Pancreas (tissue), 10 donors: ENCODE data around the gene PDZD2. TPM values are rescaled to one million over a fixed set of nuclear protein-coding genes. Genes with fewer than 3 reads are reported as not detected.

ENCODE experiments used
- ATAC-seq, 4 donors: fragments of 200-7000 bp; cut with Tn5 transposase; one replicate each; pipeline versions ENCODE4 v1.8.0 to v1.9.1; 2020; ENCODE audit warnings: mild to moderate bottlenecking in 4 of 4, moderate library complexity in 4 of 4
- DNase-seq, 6 donors: peaks; one replicate each; pipeline ENCODE4 v3.0.0-alpha.2; 2020
- FAIRE-seq: peaks from 2 replicates; lab custom pipeline; 2012; peaks lifted over from hg19 to GRCh38; lab: Jason Lieb, UNC
- H3K27ac ChIP-seq, 4 donors: fragments of 200-600 bp; sonication (generic); 1 replicate in 3 of 4; 2 replicates in 1 of 4; pipeline versions ENCODE4 v1.5.0 to v1.8.0; 2020
- H3K27me3 ChIP-seq, 4 donors: fragments of 200-600 bp; one replicate each; pipeline ENCODE4 v1.8.0; 2021
- H3K36me3 ChIP-seq, 3 donors: fragments of 200-600 bp; sonication (generic) in 1 of 3; one replicate each; pipeline versions ENCODE4 v1.5.0 to v1.8.0; 2020 to 2021
- H3K4me1 ChIP-seq, 3 donors: fragments of 200-600 bp; one replicate each; pipeline ENCODE4 v1.8.0; 2021
- H3K4me3 ChIP-seq, 4 donors: fragments of 200-600 bp; sonication (generic) in 2 of 4; one replicate each; pipeline versions ENCODE4 v1.5.0 to v1.8.0; 2020 to 2021
- H3K9me3 ChIP-seq, 4 donors: fragments of 200-600 bp; one replicate each; pipeline ENCODE4 v1.8.0; 2021
- CTCF ChIP-seq, 4 donors: fragments of 200-600 bp; sonication (generic) in 3 of 4; IDR thresholded peaks; one replicate each; pipeline versions ENCODE4 v1.5.0 to v1.8.0; 2021; ENCODE audit warnings: antibody characterized with exemption in 4 of 4
- WGBS, 2 donors: extraction: QIAGEN DNeasy Blood & Tissue Kit; methylation state at CpG; one replicate each; pipeline ENCODE4 v1.1.7; 2013; 5-methylcytosine and 5-hydroxymethylcytosine counted together
- intact Hi-C, 3 donors: fragments of 100-400 bp; cut with DNase I; formaldehyde crosslinking; loops; one replicate each; pipeline versions ENCODE4 v1.11.1 to v1.14.2; 2022
- polyA plus RNA-seq, 2 donors: library from polyadenylated mRNA; stranded (reverse); fragments of 200-250 nt; gene quantifications; one replicate each; pipeline ENCODE4 v1.2.3, GENCODE V29; 2013
- total RNA-seq, 6 donors: library from RNA; stranded (reverse); fragmentation: NEBNext Ultra II Directional in 4 of 6; extraction: Animal tissue kit (Norgen Biotek cat#: 25700) in 4 of 6; gene quantifications; one replicate each; pipeline versions ENCODE4 v1.2.1 to v1.2.4, GENCODE V29; 2021 to 2023
- donor health status: healthy with polysubstance abuse.
- donor health status: DM: no; HTN: no; CAD: no; lungs with moderate emphysema.
- donor health status: DM: no; HTN: no; CAD: no.
- donor health status: control.
- donor health status: control.
- donor health status: Bipolar disorder and iron deficiency.
- donor health status: DM: yes; HTN: yes; CAD: no.
- donor health status: DM: no; HTN: no; CAD: no.
- donor health status: DM: no; HTN: no; CAD: no.
- donor health status: DM: yes; HTN: yes; CAD: no.

The PDZD2 gene
- total and polyA plus RNA-seq, 8 donors = 1.4 to 4.5 (median 3.3) TPM

- no peaks in the 10 kb centered on the region for H3K4me1 ChIP-seq
- no peaks in the 10 kb centered on the region for H3K27me3 ChIP-seq
- H3K4me3 ChIP-seq = no peak overlapping the region
- H3K9me3 ChIP-seq = no peaks in the 10 kb centered on the region
- no peak for DNase-seq
- intact Hi-C loops = no loop called here
- no peak for FAIRE-seq
- 96% methylated on average over 4 of the region's 4 CpGs for WGBS, 2 donors
- no peak overlapping the region for H3K27ac ChIP-seq
- no peak for TF ChIP-seq CTCF (IDR thresholded peaks at IDR 0.05)
- H3K36me3 ChIP-seq = peaks cover 0 to 46% (median 10%) of the 10 kb centered on the region in 3 donors
- no peak for ATAC-seq
These were observed 468.4 kb downstream of the PDZD2 start for GRCh38 chr5:32107291-32107690.

- WGBS, 2 donors = 87 to 88% methylated on average over 4 of the region's 4 CpGs
- no peaks in the 10 kb centered on the region for H3K9me3 ChIP-seq
- H3K36me3 ChIP-seq = peaks cover 0 to 38% (median 10%) of the 10 kb centered on the region in 3 donors
- ATAC-seq = no peak
- no peak overlapping the region for H3K27ac ChIP-seq
- no peaks in the 10 kb centered on the region for H3K4me1 ChIP-seq
- DNase-seq = no peak
- H3K27me3 ChIP-seq = no peaks in the 10 kb centered on the region
- intact Hi-C loops = no loop called here
- no peak for TF ChIP-seq CTCF (IDR thresholded peaks at IDR 0.05)
- FAIRE-seq = no peak
- H3K4me3 ChIP-seq = no peak overlapping the region
These were observed 469.2 kb downstream of the PDZD2 start for GRCh38 chr5:32108167-32108566.

GRCh38 chr5:32109236-32109635 is 470.3 kb downstream of the PDZD2 start:
- no peak for DNase-seq
- FAIRE-seq = no peak
- intact Hi-C loops = no loop called here
- no peaks in the 10 kb centered on the region for H3K27me3 ChIP-seq
- no peaks in the 10 kb centered on the region for H3K9me3 ChIP-seq
- no peak for TF ChIP-seq CTCF (IDR thresholded peaks at IDR 0.05)
- peak in 1 of 4 donors; percentile 25 for ATAC-seq
- no peaks in the 10 kb centered on the region for H3K4me1 ChIP-seq
- H3K36me3 ChIP-seq = peaks cover 0 to 31% (median 10%) of the 10 kb centered on the region in 3 donors
- 91 to 94% methylated on average over 10 of the region's 10 CpGs for WGBS, 2 donors
- H3K27ac ChIP-seq = no peak overlapping the region
- no peak overlapping the region for H3K4me3 ChIP-seq

GRCh38 chr5:32110111-32110696 is 471.3 kb downstream of the PDZD2 start:
- H3K36me3 ChIP-seq = peaks cover 0 to 22% (median 5%) of the 10 kb centered on the region in 3 donors
- no peak for ATAC-seq
- WGBS, 2 donors = 80 to 83% methylated on average over 5 of the region's 5 CpGs

More at GRCh38 chr5:32110111-32110696, 471.3 kb downstream of the PDZD2 start:
- Histone ChIP-seq H3K27me3 (no peaks in the 10 kb centered on the region), H3K9me3 (no peaks in the 10 kb centered on the region), H3K4me1 (no peaks in the 10 kb centered on the region), H3K27ac (no peak overlapping the region), H3K4me3 (no peak overlapping the region)
- intact Hi-C loops = no loop called here
- FAIRE-seq (no peak), DNase-seq (no peak)
- no peak for TF ChIP-seq CTCF (IDR thresholded peaks at IDR 0.05)
